HT1080 (cell line): ENCODE results near the gene LTB4R. TPM values are rescaled to one million over a fixed set of nuclear protein-coding genes. Genes with fewer than 3 reads are reported as not detected.

ENCODE experiments used
- DNase-seq: peaks from one replicate; pipeline ENCODE4 v3.0.0-alpha.2; 2015; ENCODE audit warnings: low read depth
- total RNA-seq: library from RNA; depleted of rRNA; stranded (reverse); fragments of >200 nt; shearing (Covaris generic); gene quantifications from 2 replicates; pipeline ENCODE4 v1.2.3, GENCODE V29; 2014

Gene LTB4R
- total RNA-seq, 1 experiment from 2014 or later: 3.8 TPM

GRCh38 chr14:24277606-24278321, 33.5 kb upstream of the LTB4R start:
- DNase-seq: no peak

DNA sequence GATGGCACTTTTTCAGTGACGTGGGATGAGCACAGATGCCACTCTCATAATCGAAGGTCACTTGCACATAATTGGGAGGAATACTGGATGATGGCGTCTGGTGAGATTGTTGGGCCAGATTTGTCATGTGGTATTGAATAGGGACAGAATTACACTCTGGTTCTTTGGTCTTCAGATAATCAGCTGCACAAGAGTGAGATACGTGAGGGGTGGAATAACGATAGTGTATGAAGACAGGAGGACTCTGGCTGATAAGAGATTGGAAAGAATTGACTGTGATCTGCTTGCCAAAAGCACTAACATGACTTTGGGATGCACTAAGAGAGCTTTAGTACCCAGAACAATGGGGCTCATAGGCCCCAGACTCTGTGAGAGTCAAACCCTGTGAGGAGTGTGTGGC, 32.9 kb upstream of the LTB4R start:
- no peak for DNase-seq

GRCh38 chr14:24279301-24280186, 31.8 kb upstream of the LTB4R start:
- DNase-seq: peak; percentile 34

- no peak for DNase-seq
Observed at GRCh38 chr14:24280797-24281460, 30.4 kb upstream of the LTB4R start.

- no peak for DNase-seq
Observed at GRCh38 chr14:24281636-24282035, 29.7 kb upstream of the LTB4R start.

GRCh38 chr14:24282736-24283135, 28.6 kb upstream of the LTB4R start:
- no peak for DNase-seq

- DNase-seq: no peak
Observed at GRCh38 chr14:24283796-24284460, 27.4 kb upstream of the LTB4R start.

DNA sequence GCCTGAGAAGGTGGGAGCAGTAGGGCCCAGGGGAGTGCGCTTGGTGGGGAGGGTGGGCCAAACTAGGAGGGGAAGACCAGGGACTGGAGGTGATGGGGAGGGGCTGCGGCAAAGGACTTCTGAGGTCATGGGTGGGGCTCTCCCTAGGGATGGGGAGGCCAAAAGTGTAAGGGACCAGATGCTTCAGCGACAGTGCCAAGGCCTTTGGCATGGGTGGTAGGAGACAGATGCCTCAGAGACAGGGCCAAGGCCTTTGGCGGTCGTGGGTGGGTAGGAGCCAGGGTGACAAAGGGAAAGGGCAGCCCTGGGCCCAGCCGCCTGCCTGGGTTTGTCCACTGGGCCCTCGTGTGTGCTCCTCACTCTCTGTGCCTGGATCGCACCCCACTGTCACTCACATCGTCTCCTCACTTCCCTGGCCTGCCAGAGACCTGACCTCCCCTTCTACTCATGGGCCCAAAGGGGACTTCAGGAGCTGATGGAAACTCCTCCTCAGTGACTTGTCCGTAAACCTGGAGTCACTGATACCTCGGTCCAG, 26.7 kb upstream of the LTB4R start:
- DNase-seq: no peak

GRCh38 chr14:24285351-24285750, 26.0 kb upstream of the LTB4R start:
- DNase-seq: no peak

DNA sequence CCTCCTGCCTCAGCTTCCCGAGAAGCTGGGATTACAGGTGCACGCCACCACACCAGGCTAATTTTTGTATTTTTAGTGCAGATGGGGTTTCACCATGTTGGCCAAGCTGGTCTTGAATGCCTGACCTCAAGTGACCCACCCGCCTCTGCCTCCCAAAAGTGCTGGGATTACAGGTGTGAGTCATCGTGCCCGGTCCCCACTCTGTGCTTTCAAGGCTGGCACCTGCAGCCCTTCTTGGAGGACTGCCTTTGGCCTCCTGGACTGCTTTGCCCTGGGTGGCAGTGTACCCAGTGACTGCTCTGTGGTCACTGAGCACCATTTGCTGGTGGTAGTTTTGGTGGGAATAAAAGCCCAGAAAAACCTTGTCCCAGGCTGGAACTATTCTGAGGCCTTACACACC, 24.3 kb upstream of the LTB4R start:
- DNase-seq: no peak

DNA sequence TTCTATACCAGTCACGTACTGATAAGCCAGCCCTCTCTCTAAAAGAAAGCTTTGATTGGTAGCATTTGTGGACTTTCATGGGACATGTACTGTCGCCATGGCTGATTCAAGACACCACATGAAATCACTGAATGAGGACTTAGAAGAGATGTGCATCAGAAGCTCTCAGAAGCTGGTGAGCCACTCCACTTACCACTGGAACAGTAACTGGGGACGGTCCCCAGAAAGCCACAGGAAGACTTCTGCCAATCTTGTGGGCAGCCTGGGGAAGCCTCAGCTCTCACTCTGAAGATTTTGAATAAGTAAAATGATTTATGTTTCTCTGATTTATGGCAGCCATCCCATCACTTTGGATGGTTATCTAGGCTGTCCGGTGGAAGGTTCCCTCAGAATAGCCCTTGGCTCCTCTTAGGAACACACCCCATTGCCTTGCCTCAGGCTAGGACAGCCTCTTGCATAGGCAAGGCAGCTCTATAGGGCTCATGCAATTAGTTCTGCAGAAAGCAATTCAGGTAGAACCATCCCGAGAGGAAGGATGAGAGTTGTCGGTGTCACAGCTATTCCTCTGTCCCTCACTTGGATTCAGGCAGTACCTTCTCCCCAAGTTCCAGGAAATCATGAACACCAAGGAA, 21.5 kb upstream of the LTB4R start:
- no peak for DNase-seq

- DNase-seq: no peak
Observed at GRCh38 chr14:24290746-24291145, 20.6 kb upstream of the LTB4R start.

- no peak for DNase-seq
Observed at GRCh38 chr14:24291446-24292117, 19.7 kb upstream of the LTB4R start.

- DNase-seq: no peak
Observed at GRCh38 chr14:24292118-24292807, 19.0 kb upstream of the LTB4R start.

DNA sequence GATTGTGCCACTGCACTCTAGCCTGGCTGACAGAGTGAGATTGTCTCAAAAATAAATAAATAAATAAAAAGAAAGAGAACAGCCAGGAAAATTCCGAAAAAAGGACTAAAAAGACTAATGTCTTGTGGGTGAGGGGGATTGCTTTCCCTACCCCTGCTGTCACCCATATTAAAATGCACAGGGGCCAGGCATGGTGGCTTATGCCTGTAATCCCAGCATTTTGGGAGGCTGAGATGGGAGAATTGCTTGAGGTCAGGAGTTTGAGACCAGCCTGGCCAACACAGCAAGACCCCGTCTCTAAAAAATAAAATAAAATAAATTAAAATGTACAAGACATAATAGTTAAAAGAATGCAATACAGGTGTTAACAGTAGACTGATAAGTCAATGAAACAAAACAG, 17.8 kb upstream of the LTB4R start:
- DNase-seq: no peak

DNA sequence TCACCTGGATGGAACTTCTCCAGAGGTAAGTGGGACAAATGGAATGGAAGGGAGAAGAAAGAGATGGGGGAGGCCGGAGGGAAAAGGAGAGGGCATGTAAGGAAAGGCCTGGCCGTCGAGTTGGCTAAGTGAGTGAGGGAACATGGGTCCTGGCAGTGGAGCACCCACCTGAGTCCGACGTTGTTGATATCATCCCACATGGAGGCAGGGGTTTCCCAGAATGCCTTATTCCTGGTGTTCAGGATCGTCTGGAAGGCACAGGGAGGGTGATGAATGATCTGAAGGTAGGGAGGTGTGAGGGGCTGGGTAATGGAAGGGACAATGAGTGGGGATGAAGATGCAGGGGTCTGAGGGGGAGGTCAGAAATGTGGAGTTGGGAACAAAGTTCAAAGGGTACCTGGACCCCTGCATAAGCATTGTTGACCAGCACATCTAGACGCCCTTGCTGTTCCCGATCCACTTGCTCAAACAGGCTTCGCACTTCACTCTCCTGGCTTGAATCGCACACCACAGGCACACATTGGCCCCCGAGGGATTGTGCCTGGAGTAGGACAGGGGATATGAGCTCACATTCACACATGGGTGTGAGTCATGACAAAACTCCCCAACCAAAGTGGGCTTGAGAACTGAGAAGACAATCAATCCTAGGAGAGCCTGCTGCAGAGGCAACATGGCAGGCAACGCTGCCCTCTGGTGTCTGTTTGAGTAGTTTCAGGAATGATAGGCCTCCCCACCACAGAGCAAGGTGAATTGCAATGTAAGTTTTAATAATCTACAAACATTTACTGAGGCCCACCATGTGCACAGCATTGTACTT, 14.8 kb upstream of the LTB4R start:
- peak; percentile 94 for DNase-seq

GRCh38 chr14:24297190-24297964, 13.9 kb upstream of the LTB4R start:
- peak; percentile 21 for DNase-seq

GRCh38 chr14:24298892-24299254, 12.4 kb upstream of the LTB4R start:
- DNase-seq: peak; percentile 83
